ENCODE results near the gene LMNTD2. TPM values are rescaled to one million over a fixed set of nuclear protein-coding genes. Genes with fewer than 3 reads are reported as not detected.

Gene LMNTD2
- total RNA-seq, 1 experiment from 2014 or later, result 4.0 TPM

- Mint-ChIP-seq H3K4me3 (no peak overlapping the region), H3K27me3 (ENCODE audit: low read depth) (peaks cover 12% of the 10 kb centered on the region), H3K27ac (no peak overlapping the region), H3K4me1 (no peaks in the 10 kb centered on the region), H3K9me3 (no peaks in the 10 kb centered on the region), H3K36me3 (peaks cover 5% of the 10 kb centered on the region; the same call in 1 of the 2 replicates)
- peak; percentile 8 for DNase-seq (ENCODE audit: low spot score)
- no peak for TF ChIP-seq SOX15 (CRISPR knock-in tag; IDR thresholded peaks at IDR 0.05)
- ATAC-seq, result no peak
- ChIA-PET POLR2A (no interaction called here), CTCF (interaction anchor here (1.3 kb wide), 1 partner anchor 126 kb away, joined by 4 read pairs; no protein-coding TSS in a partner anchor)
Measured at GRCh38 chr11:532986-533585, 27.5 kb downstream of the LMNTD2 start.

GRCh38 chr11:532527-532985 lies 28.0 kb downstream of the LMNTD2 start:
- peak; percentile 8 for DNase-seq (ENCODE audit: low spot score)
- TF ChIP-seq JAZF1 (CRISPR knock-in tag; IDR thresholded peaks at IDR 0.05), result no peak
- H3K36me3 Mint-ChIP-seq, result peaks cover 5% of the 10 kb centered on the region; the same call in 1 of the 2 replicates
- peaks cover 7% of the 10 kb centered on the region for H3K27me3 Mint-ChIP-seq (ENCODE audit: low read depth)
- no peak overlapping the region for H3K27ac Mint-ChIP-seq
- no peak overlapping the region for H3K4me3 Mint-ChIP-seq
- ChIA-PET POLR2A (no interaction called here), CTCF (interaction anchor here (1.3 kb wide), 1 partner anchor 125 kb away, joined by 4 read pairs; no protein-coding TSS in a partner anchor)
- no peak for ATAC-seq
- no peaks in the 10 kb centered on the region for H3K9me3 Mint-ChIP-seq
- H3K4me1 Mint-ChIP-seq, result no peaks in the 10 kb centered on the region

GRCh38 chr11:531919-532526 lies 28.5 kb downstream of the LMNTD2 start:
- POLR2A ChIA-PET, result no interaction called here
- TF ChIP-seq RELA (CRISPR knock-in tag; IDR thresholded peaks at IDR 0.05; ENCODE audit: borderline replicate concordance), result no peak
- no peak for TF ChIP-seq MXD4 (CRISPR knock-in tag; IDR thresholded peaks at IDR 0.05; ENCODE audit: borderline replicate concordance)
- no peak for TF ChIP-seq IRF2 (CRISPR knock-in tag; IDR thresholded peaks at IDR 0.05; ENCODE audit: borderline replicate concordance, low read depth)
- TF ChIP-seq TP53 (CRISPR knock-in tag; IDR thresholded peaks at IDR 0.05), result no peak
- DNase-seq (ENCODE audit: low spot score) (no peak), ATAC-seq (no peak)
- Mint-ChIP-seq H3K9me3 (no peaks in the 10 kb centered on the region), H3K4me3 (no peak overlapping the region), H3K27ac (peak overlapping the region; percentile 53), H3K36me3 (peaks cover 5% of the 10 kb centered on the region; the same call in 1 of the 2 replicates), H3K27me3 (ENCODE audit: low read depth) (peaks cover 6% of the 10 kb centered on the region), H3K4me1 (no peaks in the 10 kb centered on the region)
- CTCF ChIA-PET, result interaction anchor here (1.3 kb wide), 1 partner anchor 125 kb away, joined by 4 read pairs; no protein-coding TSS in a partner anchor

GRCh38 chr11:530960-531831 lies 29.3 kb downstream of the LMNTD2 start:
- no peak overlapping the region for H3K27ac Mint-ChIP-seq
- peaks cover 2% of the 10 kb centered on the region for H3K27me3 Mint-ChIP-seq (ENCODE audit: low read depth)
- ChIA-PET CTCF (interaction anchor here (1.3 kb wide), 1 partner anchor 124 kb away, joined by 4 read pairs; no protein-coding TSS in a partner anchor), POLR2A (no interaction called here)
- H3K4me1 Mint-ChIP-seq, result no peaks in the 10 kb centered on the region
- H3K4me3 Mint-ChIP-seq, result no peak overlapping the region
- ATAC-seq (no peak), DNase-seq (ENCODE audit: low spot score) (peak; percentile 10)
- H3K9me3 Mint-ChIP-seq, result no peaks in the 10 kb centered on the region
- H3K36me3 Mint-ChIP-seq, result peaks cover 5% of the 10 kb centered on the region; the same call in 1 of the 2 replicates
- TF ChIP-seq ZNF512 (CRISPR knock-in tag; IDR thresholded peaks at IDR 0.05; ENCODE audit: borderline replicate concordance) (no peak), FOXK1 (CRISPR knock-in tag; IDR thresholded peaks at IDR 0.05) (no peak), ATF2 (CRISPR knock-in tag; IDR thresholded peaks at IDR 0.05; ENCODE audit: borderline replicate concordance, low read depth) (no peak), ESRRA (CRISPR knock-in tag; IDR thresholded peaks at IDR 0.05; ENCODE audit: borderline replicate concordance) (no peak), ZNF263 (CRISPR knock-in tag; IDR thresholded peaks at IDR 0.05; ENCODE audit: low read depth) (no peak), KAT7 (CRISPR knock-in tag; IDR thresholded peaks at IDR 0.05; ENCODE audit: borderline replicate concordance) (no peak), PREB (CRISPR knock-in tag; IDR thresholded peaks at IDR 0.05; ENCODE audit: borderline replicate concordance) (no peak), ZSCAN18 (CRISPR knock-in tag; IDR thresholded peaks at IDR 0.05) (no peak), SMAD4 (CRISPR knock-in tag; IDR thresholded peaks at IDR 0.05) (no peak), ATF1 (CRISPR knock-in tag; IDR thresholded peaks at IDR 0.05) (no peak), ELF4 (CRISPR knock-in tag; IDR thresholded peaks at IDR 0.05; ENCODE audit: low read depth) (no peak)

All from WTC11 (cell line).